Measurements from ENCODE around the gene PGF. TPM values are rescaled to one million over a fixed set of nuclear protein-coding genes. Genes with fewer than 3 reads are reported as not detected.

The PGF gene
- total and polyA plus RNA-seq, 4 donors, result 3.0 to 10.0 (median 6.8) TPM

DNA sequence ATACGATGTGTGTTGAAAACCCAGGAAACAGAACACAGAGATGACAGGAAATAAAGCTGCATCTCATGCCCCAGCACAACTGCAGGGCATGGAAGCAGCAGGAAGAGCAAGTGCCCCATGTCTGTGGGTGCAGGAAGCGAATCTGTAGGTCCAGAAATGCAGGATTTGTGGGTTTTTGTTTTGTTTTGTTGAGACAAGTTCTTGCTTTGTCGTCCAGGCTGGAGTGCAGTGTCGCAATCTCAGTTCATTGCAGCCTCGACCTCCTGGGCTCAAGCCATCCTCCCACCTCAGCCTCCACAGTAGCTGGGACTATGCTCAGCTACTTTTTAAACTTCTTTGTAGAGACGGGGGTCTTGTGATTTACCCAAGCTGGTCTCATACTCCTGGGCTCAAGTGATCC, 26.2 kb downstream of the PGF start:
- no peak overlapping the region for H3K27ac ChIP-seq (ENCODE audit: low read depth in 1 of 2, low read length in 1 of 2)
- peaks cover 3 to 18% (median 7%) of the 10 kb centered on the region in 5 donors for H3K4me1 ChIP-seq (ENCODE audit: control insufficient read depth in 5 of 5, insufficient read depth in 5 of 5, low read length in 5 of 5)
- WGBS, 2 donors, result 49 to 61% methylated on average over 6 of the region's 6 CpGs
- TF ChIP-seq, protein P1, sequence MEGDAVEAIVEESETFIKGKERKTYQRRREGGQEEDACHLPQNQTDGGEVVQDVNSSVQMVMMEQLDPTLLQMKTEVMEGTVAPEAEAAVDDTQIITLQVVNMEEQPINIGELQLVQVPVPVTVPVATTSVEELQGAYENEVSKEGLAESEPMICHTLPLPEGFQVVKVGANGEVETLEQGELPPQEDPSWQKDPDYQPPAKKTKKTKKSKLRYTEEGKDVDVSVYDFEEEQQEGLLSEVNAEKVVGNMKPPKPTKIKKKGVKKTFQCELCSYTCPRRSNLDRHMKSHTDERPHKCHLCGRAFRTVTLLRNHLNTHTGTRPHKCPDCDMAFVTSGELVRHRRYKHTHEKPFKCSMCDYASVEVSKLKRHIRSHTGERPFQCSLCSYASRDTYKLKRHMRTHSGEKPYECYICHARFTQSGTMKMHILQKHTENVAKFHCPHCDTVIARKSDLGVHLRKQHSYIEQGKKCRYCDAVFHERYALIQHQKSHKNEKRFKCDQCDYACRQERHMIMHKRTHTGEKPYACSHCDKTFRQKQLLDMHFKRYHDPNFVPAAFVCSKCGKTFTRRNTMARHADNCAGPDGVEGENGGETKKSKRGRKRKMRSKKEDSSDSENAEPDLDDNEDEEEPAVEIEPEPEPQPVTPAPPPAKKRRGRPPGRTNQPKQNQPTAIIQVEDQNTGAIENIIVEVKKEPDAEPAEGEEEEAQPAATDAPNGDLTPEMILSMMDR (IDR thresholded peaks at IDR 0.05; ENCODE audit: control extremely low read depth, extremely low read depth), result no peak
- H3K9ac ChIP-seq (ENCODE audit: insufficient read depth in 1 of 2, low read length in 2 of 2), result no peak overlapping the region
- H3K27me3 ChIP-seq (ENCODE audit: control insufficient read depth in 3 of 3, insufficient read depth in 3 of 3, low read length in 2 of 3), result peaks cover 0 to 5% (median 5%) of the 10 kb centered on the region in 3 donors
- ATAC-seq (ENCODE audit: insufficient read depth, low FRiP score), result no peak
- H3K9me3 ChIP-seq (ENCODE audit: control insufficient read depth in 4 of 4, insufficient read depth in 3 of 4, low read length in 3 of 4), result no peaks in the 10 kb centered on the region
- DNase-seq, result no peak
- no peak overlapping the region for H3K4me3 ChIP-seq
- H3K36me3 ChIP-seq (ENCODE audit: control insufficient read depth in 4 of 4, insufficient read depth in 4 of 4, low read length in 4 of 4), result no peaks in the 10 kb centered on the region

DNA sequence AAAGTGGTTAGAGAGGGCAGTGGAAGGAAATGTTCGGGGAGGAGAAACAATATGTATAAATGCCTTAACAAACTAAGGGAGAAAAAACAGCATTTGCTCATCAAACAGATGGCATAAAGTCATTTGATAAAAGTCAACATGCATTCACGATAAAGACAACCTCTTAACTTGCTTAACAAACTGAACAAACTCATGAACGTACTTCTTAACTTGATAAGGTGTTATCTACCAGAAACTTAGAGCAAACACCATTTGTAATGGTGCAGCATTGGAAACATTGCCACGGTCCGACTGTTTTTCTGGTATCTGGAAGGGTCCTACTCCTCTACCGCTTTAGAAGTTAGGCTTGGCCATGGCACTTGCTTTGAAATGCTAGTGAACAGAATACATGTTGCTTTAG, 28.2 kb downstream of the PGF start:
- peaks cover 0 to 6% (median under 1%) of the 10 kb centered on the region in 5 donors for H3K4me1 ChIP-seq (ENCODE audit: control insufficient read depth in 5 of 5, insufficient read depth in 5 of 5, low read length in 5 of 5)
- WGBS, 2 donors, result 69 to 84% methylated on average over 6 of the region's 6 CpGs

DNA sequence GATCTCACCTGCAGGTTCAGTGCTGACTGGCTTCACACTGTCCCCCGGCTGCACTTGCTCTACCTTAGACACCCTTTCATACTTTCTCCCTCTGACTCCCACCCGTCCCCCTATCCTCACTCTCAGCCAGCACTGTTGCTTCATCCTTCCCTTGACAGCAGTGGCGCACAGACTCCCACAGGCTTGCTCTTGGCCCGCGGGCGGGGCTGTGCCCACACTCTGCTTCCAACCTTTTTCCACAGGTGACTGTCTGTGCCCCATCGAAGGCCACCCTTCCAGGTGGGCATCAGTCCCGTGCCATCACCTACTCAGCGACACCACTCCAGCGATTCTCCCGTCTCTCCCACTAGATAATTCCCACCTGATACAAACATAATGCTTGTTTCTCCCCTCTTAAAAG, 31.3 kb downstream of the PGF start:
- Histone ChIP-seq H3K9ac (ENCODE audit: insufficient read depth in 1 of 2, low read length in 2 of 2) (no peak overlapping the region), H3K4me1 (ENCODE audit: control insufficient read depth in 5 of 5, insufficient read depth in 5 of 5, low read length in 5 of 5) (peaks cover 0 to 4% (median 0%) of the 10 kb centered on the region in 5 donors), H3K4me3 (no peak overlapping the region), H3K9me3 (ENCODE audit: control insufficient read depth in 4 of 4, insufficient read depth in 3 of 4, low read length in 3 of 4) (no peaks in the 10 kb centered on the region), H3K36me3 (ENCODE audit: control insufficient read depth in 4 of 4, insufficient read depth in 4 of 4, low read length in 4 of 4) (no peaks in the 10 kb centered on the region), H3K27me3 (ENCODE audit: control insufficient read depth in 3 of 3, insufficient read depth in 3 of 3, low read length in 2 of 3) (peaks cover 0 to 8% (median 5%) of the 10 kb centered on the region in 3 donors), H3K27ac (ENCODE audit: low read depth in 1 of 2, low read length in 1 of 2) (no peak overlapping the region)
- ATAC-seq (ENCODE audit: insufficient read depth, low FRiP score) (no peak), DNase-seq (no peak)
- 89 to 91% methylated on average over 11 of the region's 11 CpGs for WGBS, 2 donors
- TF ChIP-seq, protein P1 (IDR thresholded peaks at IDR 0.05; ENCODE audit: control extremely low read depth, extremely low read depth), result no peak

More for the DNA sequence above, 28.2 kb downstream of the PGF start:
- Histone ChIP-seq H3K27ac (ENCODE audit: low read depth in 1 of 2, low read length in 1 of 2) (no peak overlapping the region), H3K9ac (ENCODE audit: insufficient read depth in 1 of 2, low read length in 2 of 2) (no peak overlapping the region), H3K9me3 (ENCODE audit: control insufficient read depth in 4 of 4, insufficient read depth in 3 of 4, low read length in 3 of 4) (no peaks in the 10 kb centered on the region), H3K4me3 (no peak overlapping the region), H3K36me3 (ENCODE audit: control insufficient read depth in 4 of 4, insufficient read depth in 4 of 4, low read length in 4 of 4) (no peaks in the 10 kb centered on the region), H3K27me3 (ENCODE audit: control insufficient read depth in 3 of 3, insufficient read depth in 3 of 3, low read length in 2 of 3) (peaks cover 0 to 8% (median 8%) of the 10 kb centered on the region in 3 donors)
- no peak for DNase-seq
- TF ChIP-seq, protein P1 (IDR thresholded peaks at IDR 0.05; ENCODE audit: control extremely low read depth, extremely low read depth), result no peak
- ATAC-seq (ENCODE audit: insufficient read depth, low FRiP score), result no peak
